Upper lobe of left lung (tissue), 6 donors: ENCODE results near the gene HDAC3. TPM values are rescaled to one million over a fixed set of nuclear protein-coding genes. Genes with fewer than 3 reads are reported as not detected.

ENCODE experiments used
- ATAC-seq, 2 donors: fragments of 200-7000 bp; cut with Tn5 transposase; one replicate each; pipeline ENCODE4 v1.9.1; 2022; ENCODE audit warnings: mild to moderate bottlenecking in 2 of 2, moderate library complexity in 2 of 2; ENCODE audit not compliant: low FRiP score in 2 of 2
- DNase-seq, 2 donors: peaks; one replicate each; pipeline ENCODE4 v3.0.0-alpha.2; 2019 to 2020
- H3K27ac ChIP-seq, 4 donors: fragments of 200-600 bp; sonication (generic); one replicate each; pipeline ENCODE4 v1.5.1; 2016 to 2019
- H3K27me3 ChIP-seq, 4 donors: fragments of 200-600 bp; sonication (generic); one replicate each; pipeline ENCODE4 v1.5.1; 2017 to 2019
- H3K36me3 ChIP-seq, 4 donors: fragments of 200-600 bp; sonication (generic); one replicate each; pipeline ENCODE4 v1.5.1; 2016 to 2019
- H3K4me1 ChIP-seq, 4 donors: fragments of 200-600 bp; sonication (generic); one replicate each; pipeline ENCODE4 v1.5.1; 2018 to 2019
- H3K4me3 ChIP-seq, 4 donors: fragments of 200-600 bp; sonication (generic); one replicate each; pipeline ENCODE4 v1.5.1; 2017 to 2019; ENCODE audit warnings: mild to moderate bottlenecking in 2 of 4, moderate library complexity in 1 of 4
- H3K9me3 ChIP-seq, 4 donors: fragments of 200-600 bp; sonication (generic); one replicate each; pipeline ENCODE4 v1.5.1; 2018 to 2019
- EP300 ChIP-seq, 4 donors: sonication (generic); formaldehyde crosslinking; IDR thresholded peaks; one replicate each; pipeline ENCODE4 v1.5.1; 2017; ENCODE audit warnings: antibody characterized with exemption in 4 of 4, control low read depth in 2 of 4
- POLR2A ChIP-seq, 4 donors: fragments of 450-650 bp; IDR thresholded peaks; one replicate each; pipeline ENCODE4 v1.5.1; 2016 to 2017; ENCODE audit warnings: antibody characterized with exemption in 4 of 4, mild to moderate bottlenecking in 2 of 4
- POLR2AphosphoS5 ChIP-seq, 2 donors: sonication (generic); formaldehyde crosslinking; IDR thresholded peaks; one replicate each; pipeline ENCODE4 v1.5.1; 2017; ENCODE audit warnings: antibody characterized with exemption in 2 of 2
- WGBS, 2 donors: methylation state at CpG; one replicate each; pipeline ENCODE4 v1.1.5; 2017 to 2018; 5-methylcytosine and 5-hydroxymethylcytosine counted together
- total RNA-seq, 6 donors: library from RNA; depleted of rRNA in 4 of 6; stranded (reverse); fragments of >200 nt in 4 of 6; gene quantifications; one replicate each; pipeline versions ENCODE4 v1.1.0 to v1.2.1, GENCODE V29; 2016 to 2021
- TF ChIP-seq, protein P1 (sequence below), 6 experiments: fragments of 450-650 bp in 4 of 6; fragments of 200-600 bp in 2 of 6; sonication (generic) in 2 of 6; IDR thresholded peaks; one replicate each; pipeline ENCODE4 v1.5.1; 2016 to 2019; ENCODE audit warnings: antibody characterized with exemption in 6 of 6
- donor health status: DM: no; HTN: no; CAD: no; lungs with moderate emphysema.
- donor health status: DM: no; HTN: yes; CAD: no; lungs with severe emphysema.

Gene HDAC3
- total RNA-seq, 6 donors from 2014 or later = 37.2 to 76.5 (median 47.6) TPM

DNA sequence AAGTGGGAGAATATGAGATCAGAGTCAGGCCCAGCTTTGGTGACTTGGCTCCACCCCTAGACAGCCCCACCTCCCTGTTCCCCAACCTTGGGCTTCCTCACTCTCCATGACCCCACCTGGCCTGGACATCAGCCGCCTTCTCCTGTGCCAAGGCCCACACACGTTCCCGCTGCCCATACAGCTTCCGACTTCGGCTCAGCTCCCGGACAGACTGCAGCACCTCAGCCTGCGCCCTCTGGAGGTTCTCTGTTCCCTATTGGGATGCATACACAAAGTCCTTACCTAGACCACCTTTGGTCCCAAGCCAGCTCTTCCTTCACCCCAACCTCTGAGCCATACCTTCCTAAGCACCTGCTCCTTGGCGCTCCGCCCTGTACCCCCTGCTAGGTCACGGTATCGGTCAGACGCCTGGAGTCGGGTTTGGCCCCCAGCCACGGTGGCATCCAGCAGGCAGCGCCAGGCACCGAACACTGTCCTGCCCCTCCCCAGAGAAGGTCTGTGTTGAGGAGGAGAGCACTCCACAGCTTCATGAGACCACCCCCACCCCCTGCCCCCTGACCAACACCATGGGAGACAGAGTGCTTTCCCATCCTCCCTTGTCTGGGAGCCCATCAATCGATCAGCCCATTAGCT, 12.5 kb upstream of the HDAC3 start:
- H3K9me3 ChIP-seq = no peaks in the 10 kb centered on the region
- ATAC-seq (no peak), DNase-seq (peak in 1 of 2 donors; percentile 58)
- peaks cover 5 to 14% (median 13%) of the 10 kb centered on the region in 4 donors for H3K4me1 ChIP-seq
- peaks cover 0 to 46% (median 27%) of the 10 kb centered on the region in 4 donors for H3K36me3 ChIP-seq
- H3K27me3 ChIP-seq = no peaks in the 10 kb centered on the region
- no peak overlapping the region for H3K4me3 ChIP-seq
- WGBS, 2 donors = 93 to 97% methylated on average over 16 to 17 of the region's 17 CpGs
- H3K27ac ChIP-seq = no peak overlapping the region
- TF ChIP-seq POLR2A (IDR thresholded peaks at IDR 0.05) (no peak), POLR2AphosphoS5 (IDR thresholded peaks at IDR 0.05) (no peak), EP300 (IDR thresholded peaks at IDR 0.05) (no peak)
- TF ChIP-seq, protein P1, sequence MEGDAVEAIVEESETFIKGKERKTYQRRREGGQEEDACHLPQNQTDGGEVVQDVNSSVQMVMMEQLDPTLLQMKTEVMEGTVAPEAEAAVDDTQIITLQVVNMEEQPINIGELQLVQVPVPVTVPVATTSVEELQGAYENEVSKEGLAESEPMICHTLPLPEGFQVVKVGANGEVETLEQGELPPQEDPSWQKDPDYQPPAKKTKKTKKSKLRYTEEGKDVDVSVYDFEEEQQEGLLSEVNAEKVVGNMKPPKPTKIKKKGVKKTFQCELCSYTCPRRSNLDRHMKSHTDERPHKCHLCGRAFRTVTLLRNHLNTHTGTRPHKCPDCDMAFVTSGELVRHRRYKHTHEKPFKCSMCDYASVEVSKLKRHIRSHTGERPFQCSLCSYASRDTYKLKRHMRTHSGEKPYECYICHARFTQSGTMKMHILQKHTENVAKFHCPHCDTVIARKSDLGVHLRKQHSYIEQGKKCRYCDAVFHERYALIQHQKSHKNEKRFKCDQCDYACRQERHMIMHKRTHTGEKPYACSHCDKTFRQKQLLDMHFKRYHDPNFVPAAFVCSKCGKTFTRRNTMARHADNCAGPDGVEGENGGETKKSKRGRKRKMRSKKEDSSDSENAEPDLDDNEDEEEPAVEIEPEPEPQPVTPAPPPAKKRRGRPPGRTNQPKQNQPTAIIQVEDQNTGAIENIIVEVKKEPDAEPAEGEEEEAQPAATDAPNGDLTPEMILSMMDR (IDR thresholded peaks at IDR 0.05) = no peak

DNA sequence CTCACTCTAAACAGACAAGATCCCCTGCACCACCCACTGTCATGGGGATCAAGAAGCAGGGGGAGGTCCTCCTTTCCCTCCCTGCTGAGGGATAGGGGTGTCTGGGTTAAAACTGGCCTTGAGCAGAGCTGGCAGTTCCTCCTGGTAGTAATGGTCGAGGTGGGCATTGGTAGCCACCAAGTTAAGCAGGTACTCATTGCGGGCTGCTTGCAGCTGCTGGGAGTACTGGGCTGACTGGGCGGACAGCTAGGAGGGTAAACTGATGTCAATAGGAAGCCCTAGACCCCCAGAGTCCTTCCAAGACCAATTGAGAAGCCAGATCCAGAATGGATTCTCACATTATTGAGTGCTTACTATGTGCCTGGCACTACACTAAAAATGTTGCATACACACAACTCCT, 11.2 kb upstream of the HDAC3 start:
- no peaks in the 10 kb centered on the region for H3K9me3 ChIP-seq
- no peaks in the 10 kb centered on the region for H3K27me3 ChIP-seq
- no peak overlapping the region for H3K27ac ChIP-seq
- peaks cover 0 to 45% (median 19%) of the 10 kb centered on the region in 4 donors for H3K36me3 ChIP-seq
- WGBS, 2 donors = 66 to 67% methylated on average over 2 to 3 of the region's 3 CpGs
- DNase-seq (no peak), ATAC-seq (no peak)
- no peak for TF ChIP-seq POLR2A (IDR thresholded peaks at IDR 0.05)
- TF ChIP-seq, protein P1 (IDR thresholded peaks at IDR 0.05) = no peak
- no peak for TF ChIP-seq EP300 (IDR thresholded peaks at IDR 0.05)
- no peak for TF ChIP-seq POLR2AphosphoS5 (IDR thresholded peaks at IDR 0.05)
- peaks cover 5 to 14% (median 13%) of the 10 kb centered on the region in 4 donors for H3K4me1 ChIP-seq
- H3K4me3 ChIP-seq = no peak overlapping the region

DNA sequence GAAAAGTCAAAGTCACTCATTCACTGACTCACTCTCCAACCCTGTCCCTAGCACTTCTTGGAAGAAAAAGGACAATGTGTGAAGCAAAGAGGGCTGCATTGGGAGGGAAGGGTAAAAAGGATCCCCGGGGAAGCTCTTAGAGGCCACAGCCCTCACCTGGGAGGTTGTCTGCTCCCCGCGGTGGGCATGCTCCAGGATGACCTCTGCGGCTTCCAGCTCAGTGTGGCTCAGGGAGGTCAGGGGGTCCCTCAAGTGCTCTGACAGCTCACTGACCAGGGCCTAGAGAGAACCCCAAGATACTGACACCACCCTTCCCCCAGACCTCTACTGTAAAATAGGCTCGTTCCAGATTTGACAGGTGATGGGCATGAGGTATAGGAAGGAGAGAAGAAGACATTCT, 10.6 kb upstream of the HDAC3 start:
- Histone ChIP-seq H3K9me3 (no peaks in the 10 kb centered on the region), H3K27ac (no peak overlapping the region), H3K4me1 (peaks cover 5 to 14% (median 13%) of the 10 kb centered on the region in 4 donors), H3K27me3 (no peaks in the 10 kb centered on the region), H3K4me3 (no peak overlapping the region), H3K36me3 (peaks cover 0 to 50% (median 22%) of the 10 kb centered on the region in 4 donors)
- WGBS, 2 donors = 85 to 86% methylated on average over 5 of the region's 5 CpGs
- ATAC-seq = no peak
- TF ChIP-seq POLR2AphosphoS5 (IDR thresholded peaks at IDR 0.05) = no peak
- no peak for TF ChIP-seq POLR2A (IDR thresholded peaks at IDR 0.05)
- no peak for TF ChIP-seq EP300 (IDR thresholded peaks at IDR 0.05)
- TF ChIP-seq, protein P1 (IDR thresholded peaks at IDR 0.05) = no peak
- DNase-seq = peak in 1 of 2 donors; percentile 6

DNA sequence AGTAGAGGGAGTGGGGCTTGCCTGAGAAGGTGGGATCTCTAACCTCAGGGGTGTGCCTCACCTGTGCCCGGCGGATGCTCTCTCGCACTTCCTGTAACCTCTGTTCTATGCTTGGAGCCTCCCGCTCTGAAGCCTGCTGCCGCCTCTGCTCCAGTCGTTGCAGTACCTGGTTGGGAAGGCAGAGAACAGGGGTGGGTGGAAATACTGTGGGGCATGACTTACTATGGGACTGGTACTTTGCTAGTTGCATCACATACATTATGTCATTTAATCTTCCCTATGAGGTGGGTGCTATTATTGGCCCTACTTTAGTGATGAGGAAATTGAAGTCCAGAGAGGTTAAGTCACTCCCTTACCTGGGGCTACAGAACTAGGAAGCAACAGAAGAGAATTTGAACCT, 9.4 kb upstream of the HDAC3 start:
- Histone ChIP-seq H3K4me1 (peaks cover 5 to 9% (median 8%) of the 10 kb centered on the region in 4 donors), H3K27me3 (no peaks in the 10 kb centered on the region), H3K4me3 (no peak overlapping the region), H3K36me3 (peaks cover 0 to 50% (median 22%) of the 10 kb centered on the region in 4 donors), H3K27ac (no peak overlapping the region), H3K9me3 (no peaks in the 10 kb centered on the region)
- WGBS, 2 donors = 90 to 91% methylated on average over 6 of the region's 6 CpGs
- DNase-seq = no peak
- ATAC-seq = no peak
- no peak for TF ChIP-seq EP300 (IDR thresholded peaks at IDR 0.05)
- no peak for TF ChIP-seq POLR2A (IDR thresholded peaks at IDR 0.05)
- TF ChIP-seq, protein P1 (IDR thresholded peaks at IDR 0.05) = no peak
- TF ChIP-seq POLR2AphosphoS5 (IDR thresholded peaks at IDR 0.05) = no peak
